GM21423 (cell line): ENCODE results near the gene HNRNPC.
"Not testable (repeated sequence)": the region's sequence is repeated elsewhere in the genome, so short reads cannot be mapped to it uniquely, and the experiment has no call there.

ENCODE experiments used
- ATAC-seq: cut with Tn5 transposase; IDR thresholded peaks from one replicate; pipeline ENCODE4 v1.9.1; 2021; ENCODE audit warnings: mild to moderate bottlenecking, moderate library complexity; ENCODE audit not compliant: unreplicated experiment

Gene HNRNPC

DNA sequence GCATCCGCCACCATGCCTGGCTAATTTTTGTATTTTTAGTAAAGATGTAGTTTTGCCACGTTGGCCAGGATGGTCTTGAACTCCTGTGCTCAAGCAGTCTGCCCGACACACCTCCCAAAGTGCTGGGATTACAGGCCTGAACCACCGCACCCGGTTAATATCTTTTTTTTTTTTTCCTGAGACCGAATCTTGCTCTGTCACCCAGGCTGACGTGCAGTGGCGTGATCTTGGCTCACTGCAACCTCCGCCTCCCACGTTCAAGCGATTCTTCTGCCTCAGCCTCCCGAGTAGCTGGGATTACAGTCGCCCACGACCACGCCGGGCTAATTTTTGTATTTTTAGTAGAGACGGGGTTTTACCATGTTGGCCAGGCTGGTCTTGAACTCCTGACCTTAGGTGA lies 3.4 kb upstream of the HNRNPC start:
- not testable (repeated sequence) for ATAC-seq

DNA sequence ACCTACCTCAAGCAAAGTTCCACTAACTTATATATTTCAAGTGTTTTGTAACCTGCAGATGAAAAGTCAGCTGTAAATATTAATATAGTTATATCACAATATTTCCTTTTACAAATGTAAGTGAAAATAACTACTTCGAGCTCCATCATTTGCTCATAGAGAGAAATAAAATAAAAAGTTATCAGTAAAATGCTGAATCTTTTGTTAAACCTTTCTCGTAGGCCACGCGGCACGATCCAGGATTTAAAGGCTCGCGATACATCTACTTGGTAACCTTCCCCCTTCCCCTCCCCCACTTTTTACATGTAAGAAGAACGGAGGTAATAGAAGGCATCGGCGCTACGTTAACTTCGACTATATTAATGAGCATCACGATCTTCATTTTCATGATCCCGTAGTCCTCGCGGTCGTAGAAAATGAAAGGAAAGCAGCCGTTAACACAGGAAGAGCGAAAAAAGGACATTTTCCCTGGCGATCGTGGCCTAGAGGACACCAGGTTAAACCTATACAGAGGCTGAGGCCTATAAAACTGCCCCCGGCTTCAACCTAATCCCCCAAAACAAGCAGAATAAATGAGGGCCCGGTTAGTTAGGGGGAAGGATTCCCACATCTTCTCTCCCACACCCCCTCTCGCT lies 508 bp downstream of the HNRNPC start:
- no peak for ATAC-seq

GRCh38 chr14:21267886-21268616 lies 1.2 kb downstream of the HNRNPC start:
- no peak for ATAC-seq

- ATAC-seq = no peak
Measured at GRCh38 chr14:21267431-21267845, 1.8 kb downstream of the HNRNPC start.

- peak; percentile 60 for ATAC-seq
Measured at GRCh38 chr14:21264025-21264801, 5.0 kb downstream of the HNRNPC start.

- no peak for ATAC-seq
Measured at GRCh38 chr14:21263284-21264024, 5.8 kb downstream of the HNRNPC start.

GRCh38 chr14:21262410-21262809 lies 6.8 kb downstream of the HNRNPC start:
- no peak for ATAC-seq

- ATAC-seq = no peak
Measured at GRCh38 chr14:21261824-21262223, 7.4 kb downstream of the HNRNPC start.

GRCh38 chr14:21258889-21259787 lies 10.1 kb downstream of the HNRNPC start:
- ATAC-seq = no peak

DNA sequence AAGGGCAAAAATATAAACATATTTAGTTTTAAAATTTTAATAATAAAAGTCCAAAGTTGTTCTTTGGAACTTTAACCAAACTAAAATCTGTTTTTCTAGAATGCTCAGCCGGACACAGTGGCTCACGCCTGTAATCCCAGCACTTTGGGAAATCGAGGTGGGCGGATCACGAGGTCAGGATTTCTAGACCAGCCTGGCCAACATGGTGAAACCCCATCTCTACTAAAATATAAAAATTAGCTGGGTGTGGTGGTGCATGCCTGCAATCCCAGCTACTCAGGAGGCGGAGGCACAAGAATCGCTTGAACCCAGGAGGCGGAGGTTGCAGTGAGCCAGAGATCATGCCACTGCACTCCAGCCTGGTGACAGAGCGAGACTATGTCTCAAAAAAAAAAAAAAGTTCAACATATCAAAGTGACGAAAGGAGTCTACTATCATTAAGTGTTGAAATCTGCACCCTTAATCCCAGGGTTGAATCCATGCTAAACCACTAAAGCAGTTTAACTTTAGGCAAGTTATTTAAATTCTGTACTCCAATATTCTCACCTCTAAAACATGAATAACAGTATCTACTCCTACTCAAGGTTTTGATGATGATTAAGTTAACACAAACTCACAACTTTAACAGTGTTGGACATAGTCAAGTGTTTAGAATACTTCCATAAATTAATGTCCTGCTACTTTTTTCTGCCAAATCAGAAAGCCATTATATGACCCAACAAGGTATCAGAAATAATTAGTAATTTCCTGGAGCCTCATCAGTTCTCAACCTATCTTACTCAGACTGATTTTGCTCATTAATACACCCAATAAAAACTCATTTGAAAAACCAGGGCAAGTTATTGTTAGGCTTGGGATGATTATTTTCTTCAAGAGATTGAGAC lies 11.0 kb downstream of the HNRNPC start:
- no peak for ATAC-seq

- no peak for ATAC-seq
Measured at GRCh38 chr14:21257394-21257909, 11.8 kb downstream of the HNRNPC start.

- no peak for ATAC-seq
Measured at GRCh38 chr14:21256539-21257393, 12.5 kb downstream of the HNRNPC start.

- ATAC-seq = not testable (repeated sequence)
Measured at GRCh38 chr14:21256102-21256447, 13.2 kb downstream of the HNRNPC start.

- no peak for ATAC-seq
Measured at GRCh38 chr14:21255385-21256101, 13.7 kb downstream of the HNRNPC start.

- no peak for ATAC-seq
Measured at GRCh38 chr14:21252149-21252548, 17.1 kb downstream of the HNRNPC start.

DNA sequence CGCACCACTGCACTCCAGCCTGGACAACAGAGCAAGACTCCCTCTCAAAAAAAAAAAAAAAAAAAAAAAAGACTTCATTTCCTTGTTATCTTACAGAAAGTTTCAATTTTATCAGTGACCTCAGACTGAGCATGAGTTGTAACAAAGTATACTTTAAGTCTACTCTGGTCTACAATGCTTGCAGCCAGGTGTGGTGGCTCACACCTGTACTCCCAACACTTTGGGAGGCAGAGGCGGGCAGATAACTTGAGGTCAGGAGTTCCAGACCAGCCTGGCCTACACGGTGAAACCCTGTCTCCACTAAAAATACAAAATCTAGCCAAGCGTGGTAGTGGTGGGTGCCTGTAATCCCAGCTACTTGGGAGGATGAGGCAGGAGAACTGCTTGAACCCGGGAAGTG lies 18.0 kb downstream of the HNRNPC start:
- no peak for ATAC-seq

DNA sequence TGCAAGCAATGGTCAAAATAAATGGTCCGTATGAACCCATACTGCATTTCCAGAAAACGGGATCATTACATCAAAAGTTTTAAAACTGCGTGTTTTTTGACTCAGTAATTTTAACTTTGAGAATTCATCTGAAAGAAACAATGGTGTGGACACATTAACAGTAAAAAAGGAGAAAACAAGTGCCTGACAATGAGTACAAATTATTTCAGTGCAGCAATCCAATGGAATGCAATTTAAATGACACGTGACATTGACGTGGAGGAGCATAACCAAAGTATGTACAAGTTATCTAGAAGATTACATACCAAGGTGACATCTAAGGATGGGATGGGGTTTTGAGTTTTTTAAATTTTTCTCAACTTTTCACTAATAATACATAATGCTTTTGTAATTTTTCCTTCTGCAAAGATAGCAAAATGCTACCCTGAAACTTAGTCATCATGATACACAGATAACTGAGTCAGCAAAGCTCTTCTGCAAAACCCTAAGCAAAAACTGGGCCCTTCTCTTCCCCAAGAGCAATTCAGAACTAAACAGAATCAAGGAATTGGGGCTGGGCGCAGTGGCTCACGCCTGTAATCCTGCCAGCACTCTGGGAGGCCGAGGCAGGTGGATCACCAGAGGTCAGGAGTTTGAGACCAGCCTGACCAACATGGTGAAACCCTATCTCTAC lies 20.4 kb downstream of the HNRNPC start:
- ATAC-seq = no peak
